Suprapubic skin (tissue), 4 donors: ENCODE data around the gene MKX.

Experiments used
- POLR2A ChIP-seq, 2 donors: fragments of 450-650 bp; IDR thresholded peaks; one replicate each; pipeline ENCODE4 v1.6.1; 2017; ENCODE audit warnings: antibody characterized with exemption in 2 of 2, mild to moderate bottlenecking in 2 of 2, moderate library complexity in 2 of 2
- POLR2AphosphoS5 ChIP-seq, 3 donors: sonication (generic); formaldehyde crosslinking; IDR thresholded peaks; one replicate each; pipeline ENCODE4 v1.6.1; 2017; ENCODE audit warnings: antibody characterized with exemption in 3 of 3
- TF ChIP-seq, protein P1 (sequence below), 2 donors: fragments of 200-600 bp in 1 of 2; fragments of 450-650 bp in 1 of 2; sonication (generic) in 1 of 2; IDR thresholded peaks; one replicate each; pipeline ENCODE4 v1.5.1; 2016 to 2019; ENCODE audit warnings: antibody characterized with exemption in 2 of 2, mild to moderate bottlenecking in 1 of 2, moderate library complexity in 1 of 2

DNA sequence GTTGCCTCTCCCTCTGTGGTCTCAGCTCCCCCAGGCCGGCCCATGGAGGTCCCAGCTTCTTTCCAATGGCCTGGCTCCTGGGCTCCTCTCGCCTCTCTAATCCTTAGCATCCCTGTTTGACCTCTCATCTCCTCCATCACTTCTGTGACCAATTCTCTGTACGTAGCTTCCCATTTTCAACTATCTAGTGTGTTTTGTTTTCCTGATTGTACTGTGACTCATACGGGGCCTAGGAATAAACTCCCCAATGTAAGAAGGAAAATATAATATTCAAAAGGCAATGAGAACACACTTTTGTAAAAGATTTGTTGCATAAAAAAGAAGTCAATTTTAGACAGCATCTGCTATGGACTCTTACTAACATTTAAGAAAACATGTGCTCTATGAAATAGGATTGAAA, 90.3 kb downstream of the MKX start:
- TF ChIP-seq POLR2A (IDR thresholded peaks at IDR 0.05) (no peak), POLR2AphosphoS5 (IDR thresholded peaks at IDR 0.05) (no peak)
- TF ChIP-seq, protein P1, sequence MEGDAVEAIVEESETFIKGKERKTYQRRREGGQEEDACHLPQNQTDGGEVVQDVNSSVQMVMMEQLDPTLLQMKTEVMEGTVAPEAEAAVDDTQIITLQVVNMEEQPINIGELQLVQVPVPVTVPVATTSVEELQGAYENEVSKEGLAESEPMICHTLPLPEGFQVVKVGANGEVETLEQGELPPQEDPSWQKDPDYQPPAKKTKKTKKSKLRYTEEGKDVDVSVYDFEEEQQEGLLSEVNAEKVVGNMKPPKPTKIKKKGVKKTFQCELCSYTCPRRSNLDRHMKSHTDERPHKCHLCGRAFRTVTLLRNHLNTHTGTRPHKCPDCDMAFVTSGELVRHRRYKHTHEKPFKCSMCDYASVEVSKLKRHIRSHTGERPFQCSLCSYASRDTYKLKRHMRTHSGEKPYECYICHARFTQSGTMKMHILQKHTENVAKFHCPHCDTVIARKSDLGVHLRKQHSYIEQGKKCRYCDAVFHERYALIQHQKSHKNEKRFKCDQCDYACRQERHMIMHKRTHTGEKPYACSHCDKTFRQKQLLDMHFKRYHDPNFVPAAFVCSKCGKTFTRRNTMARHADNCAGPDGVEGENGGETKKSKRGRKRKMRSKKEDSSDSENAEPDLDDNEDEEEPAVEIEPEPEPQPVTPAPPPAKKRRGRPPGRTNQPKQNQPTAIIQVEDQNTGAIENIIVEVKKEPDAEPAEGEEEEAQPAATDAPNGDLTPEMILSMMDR (IDR thresholded peaks at IDR 0.05): no peak
